Ovary (tissue), 9 donors: ENCODE measurements around the gene NDUFA8. TPM values are rescaled to one million over a fixed set of nuclear protein-coding genes. Genes with fewer than 3 reads are reported as not detected.

ENCODE experiments used
- DNase-seq, 5 donors: peaks; one replicate each; pipeline ENCODE4 v3.0.0-alpha.2; 2019 to 2020
- H3K27ac ChIP-seq, 2 donors: fragments of 200-600 bp; one replicate each; pipeline versions ENCODE4 v1.5.1 to v1.8.0; 2019 to 2022
- H3K27me3 ChIP-seq: fragments of 200-600 bp; one replicate; pipeline ENCODE4 v1.8.0; 2022
- H3K36me3 ChIP-seq: fragments of 200-600 bp; sonication (generic); one replicate; pipeline ENCODE4 v1.5.1; 2019
- H3K4me1 ChIP-seq: one replicate; pipeline ENCODE4 v1.8.1; 2013; ENCODE audit warnings: mild to moderate bottlenecking, moderate library complexity; ENCODE audit not compliant: insufficient read depth
- H3K4me3 ChIP-seq: fragments of 200-600 bp; sonication (generic); one replicate; pipeline ENCODE4 v1.5.1; 2017
- H3K9me3 ChIP-seq, 2 donors: fragments of 200-600 bp in 1 of 2; sonication (generic) in 1 of 2; one replicate each; pipeline versions ENCODE4 v1.5.1 to v1.8.1; 2013 to 2019; ENCODE audit warnings: mild to moderate bottlenecking in 1 of 2, moderate library complexity in 1 of 2
- CTCF ChIP-seq, 3 donors: fragments of 450-650 bp in 2 of 3; fragments of 200-600 bp in 1 of 3; IDR thresholded peaks; one replicate each; pipeline versions ENCODE4 v1.5.1 to v1.8.0; 2016 to 2022; ENCODE audit warnings: antibody characterized with exemption in 3 of 3, mild to moderate bottlenecking in 1 of 3
- EP300 ChIP-seq: sonication (generic); formaldehyde crosslinking; IDR thresholded peaks from one replicate; pipeline ENCODE4 v1.6.1; 2017; ENCODE audit warnings: antibody characterized with exemption
- POLR2A ChIP-seq: fragments of 450-650 bp; IDR thresholded peaks from one replicate; pipeline ENCODE4 v1.6.1; 2017; ENCODE audit warnings: antibody characterized with exemption, mild to moderate bottlenecking, moderate library complexity
- WGBS, 3 donors: extraction: QIAGEN DNeasy Blood & Tissue Kit in 1 of 3; methylation state at CpG; one replicate each; pipeline versions ENCODE4 v1.1.5 to v1.1.7; 2013 to 2017; 5-methylcytosine and 5-hydroxymethylcytosine counted together
- intact Hi-C, 4 donors: fragments of 100-400 bp; cut with DNase I; formaldehyde crosslinking; loops; one replicate each; pipeline versions ENCODE4 v1.11.0 to v1.15.1; 2022 to 2023
- polyA plus RNA-seq, 2 donors: library from polyadenylated mRNA; stranded (reverse); fragments of 200-250 nt in 1 of 2; fragments of 350-450 nt in 1 of 2; fragmentation: Illumina TruSeq in 1 of 2; extraction: RNeasy Lipid Tissue Mini Kit (QIAGEN cat#74804) in 1 of 2; gene quantifications; one replicate each; pipeline ENCODE4 v1.2.3, GENCODE V29; 2013 to 2014
- total RNA-seq, 7 donors: library from RNA; depleted of rRNA in 2 of 7; stranded (reverse); fragments of >200 nt in 2 of 7; fragmentation: NEBNext Ultra II Directional in 3 of 7; extraction: Animal tissue kit (Norgen Biotek cat#: 25700) in 3 of 7; gene quantifications; one replicate each; pipeline versions ENCODE4 v1.1.0 to v1.2.4, GENCODE V29; 2016 to 2023
- donor health status: DM: no; HTN: no; CAD: no; lungs with moderate emphysema.
- donor health status: DM: no; HTN: no; CAD: no.
- donor health status: Bipolar disorder and iron deficiency.
- donor health status: DM: yes; HTN: yes; CAD: no.
- donor health status: DM: no; HTN: no; CAD: no.
- donor health status: DM: yes; HTN: yes; CAD: no.

Gene NDUFA8
- total and polyA plus RNA-seq, 9 donors, result 17.2 to 88.0 (median 32.6) TPM

- Histone ChIP-seq H3K27ac (no peak overlapping the region), H3K36me3 (no peaks in the 10 kb centered on the region)
Observed at GRCh38 chr9:122111413-122112085, 48.0 kb downstream of the NDUFA8 start.

DNA sequence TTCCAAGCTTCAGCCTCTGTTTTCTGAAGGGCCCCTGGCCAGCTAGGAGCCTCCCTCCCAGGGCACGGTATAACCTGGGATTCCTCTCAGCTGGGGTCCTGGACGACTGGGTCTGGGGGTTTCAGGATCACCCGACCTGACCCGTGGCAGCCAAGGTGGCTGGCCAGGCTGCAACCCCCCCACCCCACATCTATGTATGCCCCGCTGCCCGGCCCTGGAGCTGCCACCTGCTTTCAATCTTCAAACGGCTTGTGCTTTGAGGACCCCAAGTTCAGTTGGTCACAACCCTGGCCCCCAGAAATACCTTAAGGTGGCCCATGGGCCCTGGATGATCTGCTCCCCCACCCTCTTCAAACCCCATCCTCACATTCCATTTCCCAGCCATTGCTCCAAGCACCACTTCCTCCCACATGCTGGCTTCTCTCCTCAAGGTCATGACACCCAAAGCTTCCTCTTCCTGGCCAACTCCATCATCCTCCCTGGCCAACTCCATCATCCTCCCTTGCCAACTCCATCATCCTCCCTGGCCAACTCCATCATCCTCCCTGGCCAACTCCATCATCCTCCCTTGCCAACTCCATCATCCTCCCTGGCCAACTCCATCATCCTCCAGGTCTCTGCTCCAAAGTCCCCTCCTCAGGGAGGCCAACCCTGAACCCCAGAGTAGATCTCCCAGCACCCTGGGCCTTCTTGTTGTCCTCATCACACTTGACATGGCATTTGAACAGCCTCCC is 49.3 kb downstream of the NDUFA8 start:
- no peaks in the 10 kb centered on the region for H3K27me3 ChIP-seq
- TF ChIP-seq EP300 (no peak), CTCF (IDR thresholded peaks at IDR 0.05) (no peak), POLR2A (no peak)
- intact Hi-C loops, result no loop called here
- H3K4me1 ChIP-seq, result peaks cover 2% of the 10 kb centered on the region
- H3K27ac ChIP-seq, result no peak overlapping the region
- WGBS, 3 donors, result 79 to 86% (median 81%) methylated on average over 7 of the region's 7 CpGs
- H3K9me3 ChIP-seq, result no peaks in the 10 kb centered on the region
- H3K36me3 ChIP-seq, result no peaks in the 10 kb centered on the region
- H3K4me3 ChIP-seq, result no peak overlapping the region
- DNase-seq, result no peak

More at GRCh38 chr9:122111413-122112085, 48.0 kb downstream of the NDUFA8 start:
- H3K4me1 ChIP-seq, result no peaks in the 10 kb centered on the region
- H3K27me3 ChIP-seq, result no peaks in the 10 kb centered on the region
- TF ChIP-seq POLR2A (no peak), EP300 (no peak), CTCF (IDR thresholded peaks at IDR 0.05) (no peak)
- DNase-seq, result no peak
- WGBS, 3 donors, result 85 to 95% (median 88%) methylated on average over 9 of the region's 9 CpGs
- intact Hi-C loops, result no loop called here
- no peaks in the 10 kb centered on the region for H3K9me3 ChIP-seq
- H3K4me3 ChIP-seq, result no peak overlapping the region

DNA sequence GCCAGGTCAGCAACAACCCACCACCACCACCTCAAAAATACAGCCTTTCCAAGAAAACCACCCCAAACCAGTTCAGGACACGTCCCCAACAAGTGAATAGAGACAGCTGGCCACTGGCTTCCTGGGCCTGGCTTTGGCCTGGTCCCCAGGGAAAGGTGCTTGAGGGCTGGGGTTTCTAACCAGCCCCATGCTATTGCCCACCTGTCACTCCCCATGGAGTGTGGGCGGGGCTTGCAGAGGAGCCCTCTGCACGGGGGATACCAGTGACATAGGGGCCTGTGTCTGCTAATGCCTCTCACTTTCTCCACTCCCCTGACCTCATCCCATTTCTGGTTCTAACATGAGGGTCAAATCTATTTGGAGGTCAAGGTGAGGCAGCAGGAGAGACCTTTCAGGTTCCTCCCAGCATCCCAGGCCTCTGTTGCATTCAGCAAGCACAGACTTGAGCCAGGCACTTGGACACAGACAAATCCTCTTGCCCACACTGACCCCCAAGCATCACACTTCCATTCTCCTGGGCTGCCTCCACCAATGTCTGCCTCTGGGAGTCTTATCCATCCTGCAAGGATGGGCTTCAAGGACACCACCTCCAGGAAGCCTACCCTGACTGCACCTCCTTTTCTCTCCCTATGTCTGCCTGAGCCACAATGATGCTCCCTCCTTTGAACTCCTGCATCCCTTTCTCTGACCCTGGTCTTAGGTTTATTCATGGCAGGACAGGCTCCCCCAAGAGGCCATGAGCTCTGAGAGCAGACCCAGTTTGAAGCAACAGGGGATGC is 50.4 kb downstream of the NDUFA8 start:
- Histone ChIP-seq H3K9me3 (no peaks in the 10 kb centered on the region), H3K4me3 (no peak overlapping the region), H3K36me3 (no peaks in the 10 kb centered on the region), H3K27me3 (no peaks in the 10 kb centered on the region), H3K27ac (no peak overlapping the region), H3K4me1 (peaks cover 2% of the 10 kb centered on the region)
- TF ChIP-seq POLR2A, result no peak
- TF ChIP-seq EP300, result no peak
- TF ChIP-seq CTCF (IDR thresholded peaks at IDR 0.05), result no peak
- no peak for DNase-seq
- intact Hi-C loops, result no loop called here
- WGBS, 3 donors, result 84 to 91% (median 88%) methylated on average over 3 of the region's 3 CpGs

GRCh38 chr9:122107291-122107805 is 52.2 kb downstream of the NDUFA8 start:
- no peak for TF ChIP-seq EP300
- no peak for TF ChIP-seq POLR2A
- no peak for TF ChIP-seq CTCF (IDR thresholded peaks at IDR 0.05)
- no peak for DNase-seq
- no peaks in the 10 kb centered on the region for H3K36me3 ChIP-seq
- no peaks in the 10 kb centered on the region for H3K27me3 ChIP-seq
- no peak overlapping the region for H3K27ac ChIP-seq
- peaks cover 2% of the 10 kb centered on the region for H3K4me1 ChIP-seq
- WGBS, 3 donors, result 53 to 62% (median 54%) methylated on average over 7 of the region's 7 CpGs
- intact Hi-C loops, result no loop called here
- H3K4me3 ChIP-seq, result no peak overlapping the region
- H3K9me3 ChIP-seq, result no peaks in the 10 kb centered on the region
